Hepatocyte (in vitro differentiated cells): ENCODE results near the gene BMP5. TPM values are rescaled to one million over a fixed set of nuclear protein-coding genes. Genes with fewer than 3 reads are reported as not detected.

Experiments
- DNase-seq: peaks from one replicate; pipeline ENCODE4 v3.0.0-alpha.2; 2016; ENCODE audit warnings: low spot score
- H2AFZ ChIP-seq: fragments of 200-600 bp; sonication (generic); 2 replicates; pipeline ENCODE4 v1.6.0; 2016; ENCODE audit warnings: antibody characterized with exemption, mild to moderate bottlenecking
- H3K27ac ChIP-seq: fragments of 200-600 bp; sonication (generic); 2 replicates; pipeline ENCODE4 v1.5.1; 2016; ENCODE audit warnings: mild to moderate bottlenecking
- H3K27me3 ChIP-seq: fragments of 200-600 bp; sonication (generic); 2 replicates; pipeline ENCODE4 v1.6.1; 2016
- H3K36me3 ChIP-seq: fragments of 200-600 bp; sonication (generic); replicated peaks from 2 replicates; pipeline ENCODE4 v1.5.1; 2016; ENCODE audit warnings: low read depth; ENCODE audit not compliant: insufficient read depth
- H3K4me1 ChIP-seq: fragments of 200-600 bp; sonication (generic); 2 replicates; pipeline ENCODE4 v1.5.1; 2016; ENCODE audit warnings: mild to moderate bottlenecking, moderate library complexity; ENCODE audit not compliant: insufficient read depth
- H3K4me2 ChIP-seq: fragments of 200-600 bp; sonication (generic); 2 replicates; pipeline ENCODE4 v1.6.0; 2016
- H3K4me3 ChIP-seq: fragments of 200-600 bp; sonication (generic); 2 replicates; pipeline ENCODE4 v1.5.1; 2016; ENCODE audit warnings: mild to moderate bottlenecking
- H3K79me2 ChIP-seq: fragments of 200-600 bp; sonication (generic); 2 replicates; pipeline ENCODE4 v1.6.0; 2017; ENCODE audit warnings: mild to moderate bottlenecking
- H3K9me2 ChIP-seq: fragments of 200-600 bp; sonication (generic); replicated peaks from 2 replicates; pipeline ENCODE4 v1.6.0; 2017; ENCODE audit warnings: mild to moderate bottlenecking; ENCODE audit not compliant: insufficient read depth
- H3K9me3 ChIP-seq: fragments of 200-600 bp; sonication (generic); 2 replicates; pipeline ENCODE4 v1.5.1; 2016; ENCODE audit warnings: low read depth, mild to moderate bottlenecking
- H4K20me1 ChIP-seq: fragments of 200-600 bp; sonication (generic); 2 replicates; pipeline ENCODE4 v1.6.0; 2016; ENCODE audit warnings: mild to moderate bottlenecking; ENCODE audit not compliant: insufficient read depth, poor library complexity, severe bottlenecking
- EZH2 ChIP-seq: fragments of 200-600 bp; sonication (generic); IDR thresholded peaks from 2 replicates; pipeline ENCODE4 v1.6.1; 2016; ENCODE audit warnings: antibody characterized with exemption, mild to moderate bottlenecking, borderline replicate concordance
- EZH2phosphoT487 ChIP-seq: fragments of 200-600 bp; sonication (generic); IDR thresholded peaks from one replicate; pipeline ENCODE4 v1.6.1; 2018; ENCODE audit warnings: antibody characterized with exemption, mild to moderate bottlenecking, low read depth, moderate library complexity; ENCODE audit not compliant: unreplicated experiment, severe bottlenecking
- WGBS: methylation state at CpG from one replicate; pipeline ENCODE4 v1.1.6; 2016; ENCODE audit warnings: low lambda C conversion rate; ENCODE audit errors: missing lambda C conversion rate; 5-methylcytosine and 5-hydroxymethylcytosine counted together
- polyA plus RNA-seq: library from polyadenylated mRNA; unstranded; fragments of >200 nt; fragmentation: Nextera tagmentation; extraction: Ambion mirVana; gene quantifications from 2 replicates; pipeline ENCODE4 v1.2.1, GENCODE V29; 2016
- total RNA-seq: library from RNA; depleted of rRNA; stranded (reverse); fragments of >200 nt; gene quantifications from 2 replicates; pipeline ENCODE4 v1.2.3, GENCODE V29; 2014
- TF ChIP-seq, protein P1 (sequence below): fragments of 200-600 bp; sonication (generic); IDR thresholded peaks from 2 replicates; pipeline ENCODE4 v1.5.1; 2016; ENCODE audit warnings: antibody characterized with exemption, mild to moderate bottlenecking; ENCODE audit not compliant: poor library complexity

BMP5 gene
- total and polyA plus RNA-seq, 2 experiments from 2014 or later, result 9.5 to 38.3 TPM

DNA sequence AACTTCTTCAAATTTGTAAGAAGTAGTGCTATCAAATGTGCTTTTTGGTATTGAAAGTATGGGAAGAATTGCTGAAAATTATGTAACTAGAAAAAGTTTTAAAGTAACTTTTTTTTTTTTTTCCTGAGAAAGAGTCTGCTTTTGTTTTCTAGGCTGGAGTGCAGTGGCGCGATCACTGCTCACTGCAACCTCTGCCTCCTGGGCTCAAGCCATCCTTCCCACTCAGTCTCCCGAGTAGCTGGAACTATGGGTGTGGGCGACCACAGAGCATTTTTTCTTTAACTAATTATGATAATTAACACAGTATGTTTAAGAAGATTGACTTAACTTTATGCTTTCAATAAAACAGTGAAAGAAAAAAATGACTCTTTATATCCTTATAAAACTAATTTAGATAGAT, 38.4 kb downstream of the BMP5 start:
- Histone ChIP-seq H3K4me1 (peaks cover 6% of the 10 kb centered on the region), H3K4me2 (peak overlapping the region; percentile 60), H3K27ac (peak overlapping the region; percentile 42), H3K4me3 (no peak overlapping the region), H3K9me3 (no peaks in the 10 kb centered on the region), H4K20me1 (no peaks in the 10 kb centered on the region), H3K27me3 (no peaks in the 10 kb centered on the region), H3K79me2 (peaks cover 21% of the 10 kb centered on the region), H2AFZ (no peak overlapping the region), H3K9me2 (no peaks in the 10 kb centered on the region), H3K36me3 (no peaks in the 10 kb centered on the region)
- WGBS, result 66% methylated on average over 4 of the region's 4 CpGs
- DNase-seq, result no peak
- no peak for TF ChIP-seq EZH2

DNA sequence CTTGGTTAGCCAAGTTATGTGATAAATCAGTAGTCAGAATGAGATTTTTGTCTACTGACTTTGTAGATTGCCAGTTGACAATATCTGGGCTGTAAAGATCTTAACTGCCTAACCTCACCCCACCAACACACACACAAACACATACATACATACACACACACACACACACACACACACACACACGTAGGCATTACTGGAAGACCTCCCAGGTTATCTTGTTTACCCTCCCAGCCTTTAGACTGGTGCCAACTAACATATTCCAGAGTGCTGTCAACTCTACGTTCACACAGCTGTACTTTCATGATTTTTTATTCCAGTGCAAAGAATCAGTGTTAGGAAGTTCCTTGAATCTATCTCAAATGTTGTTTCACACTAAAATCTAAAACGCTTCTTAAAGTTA, 38.9 kb downstream of the BMP5 start:
- Histone ChIP-seq H4K20me1 (no peaks in the 10 kb centered on the region), H3K79me2 (peaks cover 26% of the 10 kb centered on the region), H2AFZ (no peak overlapping the region), H3K9me3 (no peaks in the 10 kb centered on the region), H3K36me3 (no peaks in the 10 kb centered on the region), H3K9me2 (no peaks in the 10 kb centered on the region), H3K27me3 (no peaks in the 10 kb centered on the region), H3K4me3 (no peak overlapping the region), H3K27ac (peak overlapping the region; percentile 42), H3K4me1 (peaks cover 6% of the 10 kb centered on the region), H3K4me2 (peak overlapping the region; percentile 60)
- DNase-seq, result peak; percentile 30
- WGBS, result 23% methylated on average over 3 of the region's 3 CpGs
- TF ChIP-seq EZH2 (no peak), EZH2phosphoT487 (no peak)
- TF ChIP-seq, protein P1, sequence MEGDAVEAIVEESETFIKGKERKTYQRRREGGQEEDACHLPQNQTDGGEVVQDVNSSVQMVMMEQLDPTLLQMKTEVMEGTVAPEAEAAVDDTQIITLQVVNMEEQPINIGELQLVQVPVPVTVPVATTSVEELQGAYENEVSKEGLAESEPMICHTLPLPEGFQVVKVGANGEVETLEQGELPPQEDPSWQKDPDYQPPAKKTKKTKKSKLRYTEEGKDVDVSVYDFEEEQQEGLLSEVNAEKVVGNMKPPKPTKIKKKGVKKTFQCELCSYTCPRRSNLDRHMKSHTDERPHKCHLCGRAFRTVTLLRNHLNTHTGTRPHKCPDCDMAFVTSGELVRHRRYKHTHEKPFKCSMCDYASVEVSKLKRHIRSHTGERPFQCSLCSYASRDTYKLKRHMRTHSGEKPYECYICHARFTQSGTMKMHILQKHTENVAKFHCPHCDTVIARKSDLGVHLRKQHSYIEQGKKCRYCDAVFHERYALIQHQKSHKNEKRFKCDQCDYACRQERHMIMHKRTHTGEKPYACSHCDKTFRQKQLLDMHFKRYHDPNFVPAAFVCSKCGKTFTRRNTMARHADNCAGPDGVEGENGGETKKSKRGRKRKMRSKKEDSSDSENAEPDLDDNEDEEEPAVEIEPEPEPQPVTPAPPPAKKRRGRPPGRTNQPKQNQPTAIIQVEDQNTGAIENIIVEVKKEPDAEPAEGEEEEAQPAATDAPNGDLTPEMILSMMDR, result no peak

DNA sequence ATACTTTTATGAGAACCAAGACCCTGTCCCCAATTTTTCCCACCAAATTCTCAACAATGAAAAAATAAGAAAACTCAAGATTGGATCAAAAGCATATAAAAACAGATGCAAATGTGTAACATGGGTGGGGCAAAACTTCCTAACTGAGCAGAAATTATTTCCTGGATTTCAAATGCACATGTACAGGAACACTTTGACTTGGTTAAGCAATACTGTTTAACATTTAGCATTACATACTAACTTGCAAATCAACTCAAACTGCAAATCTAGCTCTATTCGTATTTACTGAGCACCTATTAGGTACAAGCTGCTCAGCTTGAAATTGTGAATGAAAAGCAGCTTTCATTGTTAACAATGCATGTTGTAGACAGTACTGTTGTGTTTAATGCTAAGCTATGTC, 40.2 kb downstream of the BMP5 start:
- H3K27ac ChIP-seq, result peak overlapping the region; percentile 4
- H4K20me1 ChIP-seq, result no peaks in the 10 kb centered on the region
- peak overlapping the region; percentile 60 for H3K4me2 ChIP-seq
- H3K36me3 ChIP-seq, result no peaks in the 10 kb centered on the region
- peaks cover 27% of the 10 kb centered on the region for H3K79me2 ChIP-seq
- H3K4me1 ChIP-seq, result peaks cover 6% of the 10 kb centered on the region
- no peaks in the 10 kb centered on the region for H3K9me3 ChIP-seq
- TF ChIP-seq, protein P1, result no peak
- TF ChIP-seq EZH2phosphoT487 (no peak), EZH2 (no peak)
- WGBS, result 90% methylated on average over 1 of the region's 1 CpG
- DNase-seq, result no peak
- no peak overlapping the region for H2AFZ ChIP-seq
- H3K9me2 ChIP-seq, result no peaks in the 10 kb centered on the region
- H3K27me3 ChIP-seq, result no peaks in the 10 kb centered on the region
- H3K4me3 ChIP-seq, result no peak overlapping the region

DNA sequence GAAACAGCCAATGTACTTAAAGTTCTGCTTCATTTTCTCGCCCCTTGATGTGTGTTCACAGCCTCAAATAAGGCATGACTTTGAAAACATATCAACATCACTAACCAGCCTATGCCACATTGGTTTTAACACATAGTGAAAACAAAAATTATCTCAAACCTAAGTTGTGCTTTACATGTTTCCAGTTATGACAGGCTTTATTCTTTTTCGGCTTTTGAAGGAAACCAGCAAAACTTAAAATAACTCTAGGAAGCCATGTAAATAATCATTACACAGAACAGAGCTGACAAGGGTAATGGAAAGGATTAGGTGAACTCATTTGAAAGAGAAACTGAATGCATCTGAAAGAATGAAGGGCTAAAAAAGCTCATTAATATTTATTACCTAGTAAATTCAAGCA, 42.1 kb downstream of the BMP5 start:
- H3K4me3 ChIP-seq, result no peak overlapping the region
- TF ChIP-seq, protein P1, result no peak
- TF ChIP-seq EZH2 (no peak), EZH2phosphoT487 (no peak)
- 50% methylated on average over 2 of the region's 2 CpGs for WGBS
- peak overlapping the region; percentile 44 for H3K4me2 ChIP-seq
- H3K79me2 ChIP-seq, result peaks cover 29% of the 10 kb centered on the region
- H2AFZ ChIP-seq, result no peak overlapping the region
- H3K9me2 ChIP-seq, result no peaks in the 10 kb centered on the region
- H3K27me3 ChIP-seq, result no peaks in the 10 kb centered on the region
- peaks cover 6% of the 10 kb centered on the region for H3K4me1 ChIP-seq
- H3K36me3 ChIP-seq, result no peaks in the 10 kb centered on the region
- no peak overlapping the region for H3K27ac ChIP-seq
- H4K20me1 ChIP-seq, result no peaks in the 10 kb centered on the region
- no peaks in the 10 kb centered on the region for H3K9me3 ChIP-seq
- no peak for DNase-seq
